ENCODE data around the gene TSPO2.

The TSPO2 gene

GRCh38 chr6:41079080-41079479 lies 36.8 kb downstream of the TSPO2 start:
- Mint-ChIP-seq H3K9me3 (no peaks in the 10 kb centered on the region), H3K4me1 (peaks cover 79% of the 10 kb centered on the region), H3K27me3 (no peaks in the 10 kb centered on the region), H3K27ac (peak overlapping the region; percentile 11), H3K36me3 (peaks cover 64% of the 10 kb centered on the region), H3K4me3 (no peak overlapping the region)
- no peak for DNase-seq
- CTCF ChIA-PET, result interaction anchor here (1.3 to 1.6 kb wide), 2 partner anchors 10 to 239 kb away, joined by 3 read pairs; no protein-coding TSS in a partner anchor

DNA sequence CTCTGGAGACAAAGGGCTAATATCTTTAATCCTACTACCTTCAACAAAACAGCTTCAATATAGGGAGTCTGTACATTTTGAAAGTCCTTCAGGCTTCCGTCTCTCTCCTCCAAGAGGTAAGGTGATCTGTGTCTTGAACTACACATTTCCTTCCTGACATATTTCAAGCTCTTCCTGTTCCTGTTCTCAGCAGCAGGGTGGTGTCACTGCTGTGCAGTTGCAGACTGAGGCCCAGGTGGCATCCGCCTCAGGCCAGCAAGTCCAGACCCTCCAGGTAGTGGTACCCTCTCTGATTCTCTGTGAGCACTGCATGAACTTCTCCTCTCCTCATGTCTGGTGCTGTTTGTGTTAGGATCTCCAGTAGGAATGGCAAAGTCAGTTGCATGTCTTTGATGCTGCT lies 38.4 kb downstream of the TSPO2 start:
- Mint-ChIP-seq H3K4me3 (peak overlapping the region; percentile 71), H3K36me3 (peaks cover 66% of the 10 kb centered on the region), H3K9me3 (no peaks in the 10 kb centered on the region), H3K4me1 (peaks cover 66% of the 10 kb centered on the region), H3K27ac (peak overlapping the region; percentile 92), H3K27me3 (no peaks in the 10 kb centered on the region)
- CTCF ChIA-PET, result interaction anchor here (1.3 to 1.6 kb wide), 3 partner anchors 11 to 102 kb away, joined by 3 to 6 read pairs (median 5); no protein-coding TSS in a partner anchor
- peak; percentile 59 for DNase-seq

DNA sequence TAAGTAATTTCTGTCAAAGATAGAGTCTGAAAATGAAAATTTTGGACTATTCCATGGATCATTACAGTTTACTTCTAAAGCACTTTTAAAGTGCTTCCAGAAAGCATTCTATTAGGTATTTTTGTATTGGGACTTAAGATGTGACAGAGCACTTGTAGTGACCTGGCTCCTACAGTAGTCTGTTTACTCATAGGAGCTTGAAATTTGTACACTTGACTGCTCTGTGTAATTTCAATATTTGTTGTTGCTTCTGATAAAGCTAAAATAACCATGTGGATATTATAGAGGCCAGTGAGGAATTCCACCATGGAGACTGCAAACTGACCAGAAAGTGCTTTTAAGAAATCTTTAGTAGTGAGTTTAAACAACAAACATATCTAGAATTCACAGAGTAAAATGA lies 40.8 kb downstream of the TSPO2 start:
- Mint-ChIP-seq H3K4me3 (no peak overlapping the region), H3K9me3 (no peaks in the 10 kb centered on the region), H3K27me3 (no peaks in the 10 kb centered on the region), H3K27ac (no peak overlapping the region), H3K4me1 (peaks cover 53% of the 10 kb centered on the region), H3K36me3 (peaks cover 79% of the 10 kb centered on the region)
- no peak for DNase-seq
- CTCF ChIA-PET, result interaction anchor here (1.5 kb wide), 1 partner anchor 99 kb away, joined by 4 read pairs; no protein-coding TSS in a partner anchor

DNA sequence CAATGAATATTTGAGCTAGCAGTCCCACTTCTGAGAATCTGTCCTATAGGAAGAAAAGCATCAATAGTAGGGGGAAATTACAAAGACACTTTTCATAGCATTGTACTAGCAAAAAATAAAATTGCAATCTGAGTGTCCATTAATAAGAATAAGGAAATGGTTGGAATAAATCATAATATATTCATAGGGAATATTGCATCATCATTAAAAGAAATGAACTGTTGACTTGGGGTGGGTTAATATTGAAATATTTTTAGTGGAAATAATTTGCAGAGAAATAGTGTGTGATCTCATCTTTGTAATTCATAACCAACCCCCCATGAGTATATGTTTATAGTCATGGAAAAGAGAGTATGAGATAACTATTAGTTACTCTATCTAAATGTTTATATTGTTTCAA lies 42.9 kb downstream of the TSPO2 start:
- CTCF ChIA-PET, result no interaction called here
- Mint-ChIP-seq H3K4me3 (no peak overlapping the region), H3K27ac (no peak overlapping the region), H3K36me3 (peaks cover 73% of the 10 kb centered on the region), H3K27me3 (no peaks in the 10 kb centered on the region), H3K9me3 (no peaks in the 10 kb centered on the region), H3K4me1 (peaks cover 37% of the 10 kb centered on the region)
- no peak for DNase-seq

DNA sequence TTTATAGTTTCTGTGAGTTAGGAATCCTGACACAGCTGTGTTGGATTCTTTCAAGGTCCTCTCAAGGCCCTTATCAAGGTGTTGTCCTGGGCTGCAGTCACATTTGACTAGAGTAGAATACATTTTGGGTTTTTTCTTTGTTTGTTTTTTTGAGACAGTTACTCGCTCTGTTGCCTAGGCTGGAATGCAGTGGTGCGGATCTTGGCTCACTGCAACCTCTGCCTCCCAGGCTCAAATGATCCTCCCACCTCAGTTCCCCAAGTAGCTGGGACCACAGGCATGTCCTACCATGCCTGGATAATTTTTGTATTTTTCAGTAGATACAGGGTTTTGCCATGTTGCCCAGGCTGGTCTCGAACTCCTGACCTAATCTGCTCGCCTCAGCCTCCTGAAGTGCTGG lies 46.2 kb downstream of the TSPO2 start:
- Mint-ChIP-seq H3K4me1 (peaks cover 7% of the 10 kb centered on the region), H3K4me3 (no peak overlapping the region), H3K36me3 (peaks cover 70% of the 10 kb centered on the region), H3K9me3 (no peaks in the 10 kb centered on the region), H3K27ac (peak overlapping the region; percentile 62), H3K27me3 (no peaks in the 10 kb centered on the region)
- no peak for DNase-seq
- CTCF ChIA-PET, result no interaction called here

GRCh38 chr6:41090841-41091761 lies 48.8 kb downstream of the TSPO2 start:
- Mint-ChIP-seq H3K36me3 (peaks cover 68% of the 10 kb centered on the region), H3K9me3 (no peaks in the 10 kb centered on the region), H3K27ac (peak overlapping the region; percentile 8), H3K27me3 (no peaks in the 10 kb centered on the region), H3K4me1 (no peaks in the 10 kb centered on the region), H3K4me3 (no peak overlapping the region)
- no peak for DNase-seq
- CTCF ChIA-PET, result interaction anchor here (0.8 to 6.1 kb wide), 6 partner anchors 11 to 229 kb away, joined by 3 to 58 read pairs (median 4); no protein-coding TSS in a partner anchor

GRCh38 chr6:41092421-41093140 lies 50.3 kb downstream of the TSPO2 start:
- H3K4me3 Mint-ChIP-seq, result no peak overlapping the region
- H3K27ac Mint-ChIP-seq, result no peak overlapping the region
- H3K4me1 Mint-ChIP-seq, result no peaks in the 10 kb centered on the region
- no peaks in the 10 kb centered on the region for H3K9me3 Mint-ChIP-seq
- CTCF ChIA-PET, result interaction anchor here (0.7 to 6.1 kb wide), 8 partner anchors 10 to 246 kb away, joined by 3 to 58 read pairs (median 4); no protein-coding TSS in a partner anchor
- H3K27me3 Mint-ChIP-seq, result no peaks in the 10 kb centered on the region
- peaks cover 72% of the 10 kb centered on the region for H3K36me3 Mint-ChIP-seq
- no peak for DNase-seq

DNA sequence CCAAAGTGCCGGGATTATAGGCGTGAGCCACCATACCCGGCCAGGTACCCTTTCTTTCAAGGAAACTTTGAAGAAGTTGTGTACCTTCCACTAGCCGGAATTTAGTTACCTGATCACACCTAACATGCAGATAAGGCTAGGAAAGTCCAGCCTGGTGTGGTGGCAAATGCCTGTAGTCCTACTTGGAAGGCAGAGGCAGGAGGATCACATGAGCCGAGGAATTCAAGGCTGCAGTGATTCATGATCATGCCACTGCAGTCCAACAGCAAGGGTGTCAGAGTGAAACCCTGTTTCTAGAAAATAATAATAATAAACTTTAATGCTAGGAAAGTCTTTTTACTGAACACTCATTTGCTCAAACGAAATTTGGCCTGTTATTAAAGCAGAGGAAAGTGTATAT lies 51.5 kb downstream of the TSPO2 start:
- no peak for DNase-seq
- H3K27me3 Mint-ChIP-seq, result no peaks in the 10 kb centered on the region
- CTCF ChIA-PET, result interaction anchor here (1.2 to 6.1 kb wide), 2 partner anchors 89 to 245 kb away, joined by 4 to 58 read pairs; no protein-coding TSS in a partner anchor
- no peak overlapping the region for H3K27ac Mint-ChIP-seq
- H3K4me1 Mint-ChIP-seq, result peaks cover 3% of the 10 kb centered on the region
- no peak overlapping the region for H3K4me3 Mint-ChIP-seq
- H3K9me3 Mint-ChIP-seq, result no peaks in the 10 kb centered on the region
- H3K36me3 Mint-ChIP-seq, result peaks cover 78% of the 10 kb centered on the region

Data from activated naive CD4-positive, alpha-beta T cell treated with anti-CD3 and anti-CD28 coated beads, Interleukin-2, amount 10 ng/mL, durations not matched to agents 7 days and 5 days (primary cell).